B cell (primary cell): ENCODE results near the gene CCNA1. TPM values are rescaled to one million over a fixed set of nuclear protein-coding genes. Genes with fewer than 3 reads are reported as not detected.

ENCODE experiments used
- ATAC-seq: fragments of 200-7000 bp; cut with Tn5 transposase; one replicate; pipeline ENCODE4 v1.10.0; 2021; ENCODE audit warnings: low read depth, mild to moderate bottlenecking, moderate number of reproducible peaks, moderate library complexity
- CTCF ChIA-PET: fragments of 350-600 bp; sonication (Branson Sonifier 250); formaldehyde crosslinking; loops from one replicate; lab custom pipeline; 2021; ENCODE audit warnings: antibody characterized with exemption, inconsistent platforms; lab: Charles Lee
- POLR2A ChIA-PET: fragments of 350-600 bp; sonication (Branson Sonifier 250); formaldehyde crosslinking; loops from one replicate; lab custom pipeline; 2021; ENCODE audit warnings: antibody characterized with exemption; lab: Charles Lee
- DNase-seq: peaks from one replicate; pipeline ENCODE4 v3.0.0; 2013
- H2AFZ ChIP-seq: 2 replicates; pipeline ENCODE4 v1.6.1; 2012; ENCODE audit warnings: mild to moderate bottlenecking, low read depth, low read length; ENCODE audit not compliant: insufficient read depth, poor library complexity, severe bottlenecking
- H3K27ac ChIP-seq, 2 donors: 1 replicate in 1 of 2; 2 replicates in 1 of 2; pipeline ENCODE4 v1.5.1; 2012 to 2013; ENCODE audit warnings: low read length in 2 of 2, mild to moderate bottlenecking in 2 of 2, moderate library complexity in 1 of 2
- H3K27me3 ChIP-seq, 4 experiments: fragments of 200-600 bp in 1 of 4; sonication (generic) in 1 of 4; replicated peaks in 1 of 4; 1 replicate in 2 of 4; 2 replicates in 2 of 4; pipeline versions ENCODE4 v1.6.1 to v1.7.0; 2013 to 2016; ENCODE audit warnings: low read length in 3 of 4, mild to moderate bottlenecking in 2 of 4, mixed read lengths in 1 of 4, moderate library complexity in 1 of 4; ENCODE audit not compliant: insufficient read depth in 4 of 4, control insufficient read depth in 3 of 4; ENCODE audit errors: control extremely low read depth in 1 of 4
- H3K36me3 ChIP-seq, 2 experiments: replicated peaks in 1 of 2; 1 replicate in 1 of 2; 2 replicates in 1 of 2; pipeline versions ENCODE4 v1.6.1 to v1.7.1; 2013; ENCODE audit warnings: low read length in 1 of 2; ENCODE audit not compliant: insufficient read depth in 2 of 2, control insufficient read depth in 1 of 2; ENCODE audit errors: control extremely low read depth in 1 of 2, extremely low read depth in 1 of 2
- H3K4me1 ChIP-seq, 2 donors: fragments of 200-600 bp in 1 of 2; sonication (generic) in 1 of 2; 1 replicate in 1 of 2; 2 replicates in 1 of 2; pipeline versions ENCODE4 v1.5.1 to v1.6.1; 2013 to 2017; ENCODE audit warnings: low read length in 2 of 2; ENCODE audit not compliant: control insufficient read depth in 2 of 2, insufficient read depth in 2 of 2
- H3K4me2 ChIP-seq: replicated peaks from 2 replicates; pipeline ENCODE3; 2012; ENCODE audit warnings: mild to moderate bottlenecking, low read depth, low read length; ENCODE audit not compliant: poor library complexity, severe bottlenecking
- H3K4me3 ChIP-seq, 5 experiments: fragments of 200-600 bp in 1 of 5; sonication (generic) in 1 of 5; 1 replicate in 3 of 5; 2 replicates in 2 of 5; pipeline versions ENCODE4 v1.5.1 to v1.7.0; 2011 to 2016; ENCODE audit warnings: low read length in 4 of 5, mild to moderate bottlenecking in 4 of 5, low read depth in 2 of 5, control low read depth in 1 of 5, moderate library complexity in 1 of 5; ENCODE audit not compliant: insufficient read depth in 1 of 5; ENCODE audit errors: control extremely low read depth in 1 of 5, extremely low read depth in 1 of 5
- H3K79me2 ChIP-seq: fragments of 200-600 bp; sonication (generic); one replicate; pipeline ENCODE4 v1.6.0; 2016; ENCODE audit warnings: low read length; ENCODE audit not compliant: control insufficient read depth, insufficient read depth
- H3K9ac ChIP-seq: fragments of 200-600 bp; sonication (generic); 2 replicates; pipeline ENCODE4 v1.6.1; 2017; ENCODE audit warnings: mild to moderate bottlenecking, low read length, moderate library complexity
- H3K9me3 ChIP-seq, 3 donors: one replicate each; pipeline versions ENCODE4 v1.6.1 to v1.7.1; 2013; ENCODE audit warnings: low read length in 2 of 3; ENCODE audit not compliant: control insufficient read depth in 2 of 3, insufficient read depth in 1 of 3; ENCODE audit errors: control extremely low read depth in 1 of 3
- H4K20me1 ChIP-seq: 2 replicates; pipeline ENCODE4 v1.6.0; 2012; ENCODE audit warnings: mild to moderate bottlenecking, low read length; ENCODE audit not compliant: insufficient read depth, control insufficient read depth, poor library complexity, severe bottlenecking
- H3K27ac Mint-ChIP-seq: one replicate; pipeline ENCODE4 v1.8.0; 2021; ENCODE audit warnings: mixed read lengths
- H3K27me3 Mint-ChIP-seq: one replicate; pipeline ENCODE4 v1.8.0; 2021; ENCODE audit warnings: mixed read lengths
- H3K4me1 Mint-ChIP-seq: one replicate; pipeline ENCODE4 v1.8.0; 2021; ENCODE audit warnings: mixed read lengths
- H3K4me3 Mint-ChIP-seq: one replicate; pipeline ENCODE4 v1.8.0; 2021; ENCODE audit warnings: mixed read lengths
- H3K9me3 Mint-ChIP-seq: one replicate; pipeline ENCODE4 v1.8.0; 2022; ENCODE audit warnings: mixed read lengths; ENCODE audit not compliant: insufficient read depth
- EZH2 ChIP-seq: IDR thresholded peaks from 2 replicates; pipeline ENCODE4 v1.6.1; 2012; ENCODE audit warnings: borderline replicate concordance, low read depth, mild to moderate bottlenecking, moderate library complexity, low read length; ENCODE audit not compliant: insufficient read depth, poor library complexity, severe bottlenecking
- whole genome bisulfite sequencing: methylation state at CpG from one replicate; pipeline ENCODE4 v1.1.5; 2013; ENCODE audit warnings: missing lambda C conversion rate; ENCODE audit not compliant: insufficient coverage; 5-methylcytosine and 5-hydroxymethylcytosine counted together
- intact Hi-C: fragments of 100-400 bp; cut with micrococcal nuclease; formaldehyde crosslinking; loops from one replicate; pipeline ENCODE4 v1.10.0; 2022
- polyA plus RNA-seq: library from polyadenylated mRNA; depleted of rRNA; stranded (reverse); fragments of >200 nt; gene quantifications from 2 replicates; pipeline ENCODE4 v1.2.3, GENCODE V29; 2012
- total RNA-seq, 2 donors: library from RNA; stranded (reverse); fragments of 120-200 nt in 1 of 2; gene quantifications; 1 replicate in 1 of 2; 2 replicates in 1 of 2; pipeline versions ENCODE4 v1.2.3 to v1.2.4, GENCODE V29; 2013 to 2022
- TF ChIP-seq, protein P1 (sequence below): fragments of 200-600 bp; IDR thresholded peaks from one replicate; pipeline ENCODE4 v1.8.0; 2022; ENCODE audit warnings: antibody characterized with exemption, mild to moderate bottlenecking

Gene CCNA1
- total and polyA plus RNA-seq, 2 donors (not counting 1 experiment from before 2014, with no cell fraction given), result 0.15 to 0.69 TPM

- ATAC-seq (peak; percentile 50), DNase-seq (peak; percentile 36)
- H2AFZ ChIP-seq, result peak overlapping the region; percentile 70
- H3K27ac Mint-ChIP-seq, result no peak overlapping the region
- H3K27me3 Mint-ChIP-seq, result peaks cover 54% of the 10 kb centered on the region
- WGBS, result under 1% methylated on average over 84 of the region's 85 CpGs
- H3K36me3 ChIP-seq, result no peaks in the 10 kb centered on the region
- peak; percentile 40 for TF ChIP-seq EZH2
- TF ChIP-seq, protein P1, sequence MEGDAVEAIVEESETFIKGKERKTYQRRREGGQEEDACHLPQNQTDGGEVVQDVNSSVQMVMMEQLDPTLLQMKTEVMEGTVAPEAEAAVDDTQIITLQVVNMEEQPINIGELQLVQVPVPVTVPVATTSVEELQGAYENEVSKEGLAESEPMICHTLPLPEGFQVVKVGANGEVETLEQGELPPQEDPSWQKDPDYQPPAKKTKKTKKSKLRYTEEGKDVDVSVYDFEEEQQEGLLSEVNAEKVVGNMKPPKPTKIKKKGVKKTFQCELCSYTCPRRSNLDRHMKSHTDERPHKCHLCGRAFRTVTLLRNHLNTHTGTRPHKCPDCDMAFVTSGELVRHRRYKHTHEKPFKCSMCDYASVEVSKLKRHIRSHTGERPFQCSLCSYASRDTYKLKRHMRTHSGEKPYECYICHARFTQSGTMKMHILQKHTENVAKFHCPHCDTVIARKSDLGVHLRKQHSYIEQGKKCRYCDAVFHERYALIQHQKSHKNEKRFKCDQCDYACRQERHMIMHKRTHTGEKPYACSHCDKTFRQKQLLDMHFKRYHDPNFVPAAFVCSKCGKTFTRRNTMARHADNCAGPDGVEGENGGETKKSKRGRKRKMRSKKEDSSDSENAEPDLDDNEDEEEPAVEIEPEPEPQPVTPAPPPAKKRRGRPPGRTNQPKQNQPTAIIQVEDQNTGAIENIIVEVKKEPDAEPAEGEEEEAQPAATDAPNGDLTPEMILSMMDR, result no peak
- no peaks in the 10 kb centered on the region for H3K9me3 Mint-ChIP-seq
- peaks cover 21 to 25% of the 10 kb centered on the region in 2 donors for H3K4me1 ChIP-seq
- peak overlapping the region; percentile 65 for H3K9ac ChIP-seq
- H4K20me1 ChIP-seq, result no peaks in the 10 kb centered on the region
- H3K4me3 Mint-ChIP-seq, result peak overlapping the region; percentile 70
- no peak overlapping the region for H3K27ac ChIP-seq
- ChIA-PET CTCF (no interaction called here), POLR2A (no interaction called here)
- H3K79me2 ChIP-seq, result no peaks in the 10 kb centered on the region
- peak overlapping the region; percentile 95 for H3K4me2 ChIP-seq
- intact Hi-C loops, result no loop called here
- peaks cover 1 to 40% (median 20%) of the 10 kb centered on the region in 4 experiments for H3K27me3 ChIP-seq
- H3K4me3 ChIP-seq, result peak overlapping the region; percentile 12 to 64 (median 56)
- no peaks in the 10 kb centered on the region for H3K9me3 ChIP-seq
- H3K4me1 Mint-ChIP-seq, result peaks cover 19% of the 10 kb centered on the region
Observed at GRCh38 chr13:36431204-36432105, 840 bp upstream of the CCNA1 start.

- H3K9me3 Mint-ChIP-seq, result no peaks in the 10 kb centered on the region
- WGBS, result 50% methylated on average over 2 of the region's 4 CpGs
- Histone ChIP-seq H3K27me3 (peaks cover 0 to 13% (median 5%) of the 10 kb centered on the region in 4 experiments), H3K4me3 (no peak overlapping the region), H3K36me3 (no peaks in the 10 kb centered on the region), H4K20me1 (no peaks in the 10 kb centered on the region), H3K4me2 (no peak overlapping the region), H3K9me3 (no peaks in the 10 kb centered on the region), H3K27ac (no peak overlapping the region), H3K4me1 (peaks cover 7 to 8% of the 10 kb centered on the region in 2 donors), H3K79me2 (no peaks in the 10 kb centered on the region), H3K9ac (no peak overlapping the region), H2AFZ (no peak overlapping the region)
- H3K27me3 Mint-ChIP-seq, result peaks cover 25% of the 10 kb centered on the region
- CTCF ChIA-PET, result no interaction called here
- no peak for ATAC-seq
- H3K4me1 Mint-ChIP-seq, result peaks cover 8% of the 10 kb centered on the region
- POLR2A ChIA-PET, result no interaction called here
- no peak overlapping the region for H3K4me3 Mint-ChIP-seq
- DNase-seq, result no peak
- TF ChIP-seq, protein P1, result no peak
- no peak for TF ChIP-seq EZH2
- intact Hi-C loops, result no loop called here
- H3K27ac Mint-ChIP-seq, result no peak overlapping the region
Observed at GRCh38 chr13:36436811-36437210, 4.5 kb downstream of the CCNA1 start.
